H1 (cell line): ENCODE measurements around the gene DCAF6. TPM values are rescaled to one million over a fixed set of nuclear protein-coding genes. Genes with fewer than 3 reads are reported as not detected.

Source experiments
- CTCF ChIA-PET: fragments of 300-600 bp; sonication (Branson Sonifier 250); formaldehyde crosslinking; loops from one replicate; lab custom pipeline; 2021; ENCODE audit not compliant: partially characterized antibody; lab: Charles Lee
- POLR2A ChIA-PET: fragments of 300-600 bp; sonication (Branson Sonifier 250); formaldehyde crosslinking; loops from one replicate; lab custom pipeline; 2021; ENCODE audit warnings: inconsistent platforms; ENCODE audit not compliant: partially characterized antibody; lab: Charles Lee
- DNase-seq, 2 experiments: peaks; one replicate each; pipeline versions ENCODE4 v3.0.0 to v3.0.0-alpha.2; 2010 to 2022; ENCODE audit warnings: low spot score in 2 of 2, low read depth in 1 of 2, mixed read lengths in 1 of 2
- FAIRE-seq: peaks from 2 replicates; lab custom pipeline; 2011; peaks lifted over from hg19 to GRCh38; lab: Jason Lieb, UNC
- H2AFZ ChIP-seq: 2 replicates; pipeline ENCODE4 v1.8.1; 2012; ENCODE audit warnings: low read length, inconsistent platforms
- H2AK5ac ChIP-seq: 2 replicates; pipeline ENCODE4 v1.6.1; 2013; ENCODE audit warnings: low read depth, low read length
- H2BK120ac ChIP-seq: replicated peaks from 2 replicates; pipeline ENCODE3; 2013; ENCODE audit warnings: low read depth, low read length, inconsistent platforms
- H2BK12ac ChIP-seq: 2 replicates; pipeline ENCODE4 v1.6.1; 2013; ENCODE audit warnings: low read depth, low read length
- H2BK15ac ChIP-seq: 2 replicates; pipeline ENCODE4 v1.6.1; 2013; ENCODE audit warnings: low read length
- H2BK20ac ChIP-seq: 2 replicates; pipeline ENCODE4 v1.6.1; 2013; ENCODE audit warnings: low read length
- H2BK5ac ChIP-seq: 2 replicates; pipeline ENCODE4 v1.6.1; 2013; ENCODE audit warnings: low read depth, low read length
- H3K14ac ChIP-seq: 2 replicates; pipeline ENCODE4 v1.6.1; 2013; ENCODE audit warnings: inconsistent platforms; ENCODE audit not compliant: insufficient read length
- H3K18ac ChIP-seq: 2 replicates; pipeline ENCODE4 v1.6.1; 2013; ENCODE audit warnings: low read length; ENCODE audit errors: extremely low read depth
- H3K23ac ChIP-seq: 2 replicates; pipeline ENCODE4 v1.6.1; 2013; ENCODE audit warnings: inconsistent platforms; ENCODE audit not compliant: insufficient read length
- H3K23me2 ChIP-seq: 2 replicates; pipeline ENCODE4 v1.6.1; 2013; ENCODE audit warnings: low read depth, low read length
- H3K27ac ChIP-seq: 2 replicates; pipeline ENCODE4 v1.6.1; 2011; ENCODE audit warnings: low read depth, low read length, inconsistent platforms
- H3K27me3 ChIP-seq, 4 experiments: replicated peaks in 1 of 4; 1 replicate in 1 of 4; 2 replicates in 3 of 4; pipeline versions ENCODE4 v1.6.1 to v1.8.1; 2011 to 2013; ENCODE audit warnings: low read length in 3 of 4, mild to moderate bottlenecking in 3 of 4, inconsistent platforms in 2 of 4, mixed read lengths in 2 of 4, moderate library complexity in 1 of 4; ENCODE audit not compliant: control insufficient read depth in 3 of 4, insufficient read depth in 3 of 4; ENCODE audit errors: extremely low read depth in 1 of 4
- H3K36me3 ChIP-seq, 4 experiments: 2 replicates each; pipeline versions ENCODE4 v1.6.1 to v1.8.1; 2011 to 2013; ENCODE audit warnings: mild to moderate bottlenecking in 4 of 4, low read length in 3 of 4, moderate library complexity in 2 of 4, control low read depth in 1 of 4, inconsistent platforms in 1 of 4; ENCODE audit not compliant: insufficient read depth in 4 of 4, control insufficient read depth in 2 of 4
- H3K4ac ChIP-seq: replicated peaks from 2 replicates; pipeline ENCODE3; 2013; ENCODE audit warnings: low read length, low read depth, mixed read lengths, inconsistent platforms; ENCODE audit not compliant: insufficient read length
- H3K4me1 ChIP-seq, 4 experiments: replicated peaks in 1 of 4; 1 replicate in 1 of 4; 2 replicates in 3 of 4; pipeline versions ENCODE4 v1.6.1 to v1.8.1; 2011 to 2013; ENCODE audit warnings: low read length in 3 of 4, inconsistent platforms in 2 of 4, mixed read lengths in 1 of 4; ENCODE audit not compliant: insufficient read depth in 4 of 4, control insufficient read depth in 3 of 4
- H3K4me2 ChIP-seq, 2 experiments: 2 replicates each; pipeline versions ENCODE4 v1.6.1 to v1.8.1; 2011 to 2013; ENCODE audit warnings: low read depth in 2 of 2, low read length in 2 of 2, control low read depth in 1 of 2, inconsistent platforms in 1 of 2, mild to moderate bottlenecking in 1 of 2; ENCODE audit not compliant: insufficient read depth in 1 of 2
- H3K4me3 ChIP-seq, 4 experiments: fragments of 200-600, 300-600 bp in 1 of 4; sonication (generic), shearing (Covaris generic), sonication (Bioruptor Twin) in 1 of 4; 2 replicates each; pipeline versions ENCODE4 v1.5.1 to v1.8.1; 2011 to 2016; ENCODE audit warnings: low read length in 4 of 4, low read depth in 3 of 4, control low read depth in 2 of 4, inconsistent platforms in 2 of 4, mild to moderate bottlenecking in 2 of 4, mixed read lengths in 1 of 4, moderate library complexity in 1 of 4; ENCODE audit not compliant: insufficient read depth in 2 of 4; ENCODE audit errors: extremely low read depth in 1 of 4
- H3K56ac ChIP-seq: replicated peaks from 2 replicates; pipeline ENCODE3; 2013; ENCODE audit warnings: low read depth, mild to moderate bottlenecking, mixed read lengths, low read length, inconsistent platforms; ENCODE audit not compliant: insufficient read length
- H3K79me1 ChIP-seq: 2 replicates; pipeline ENCODE4 v1.6.1; 2013; ENCODE audit warnings: low read depth, low read length, control low read depth
- H3K79me2 ChIP-seq, 2 experiments: 2 replicates each; pipeline versions ENCODE4 v1.6.1 to v1.8.1; 2012 to 2013; ENCODE audit warnings: low read length in 2 of 2, mild to moderate bottlenecking in 2 of 2, inconsistent platforms in 1 of 2; ENCODE audit not compliant: insufficient read depth in 2 of 2, control insufficient read depth in 1 of 2
- H3K9ac ChIP-seq, 4 experiments: replicated peaks in 1 of 4; 1 replicate in 1 of 4; 2 replicates in 3 of 4; pipeline versions ENCODE4 v1.6.1 to v1.8.1; 2011 to 2013; ENCODE audit warnings: low read depth in 3 of 4, low read length in 3 of 4, control low read depth in 2 of 4, mild to moderate bottlenecking in 2 of 4, moderate library complexity in 2 of 4, inconsistent platforms in 1 of 4; ENCODE audit errors: extremely low read depth in 1 of 4
- H3K9me3 ChIP-seq, 2 experiments: 2 replicates each; pipeline versions ENCODE4 v1.6.1 to v1.8.1; 2012 to 2013; ENCODE audit warnings: mild to moderate bottlenecking in 2 of 2, moderate library complexity in 2 of 2, control low read depth in 1 of 2, inconsistent platforms in 1 of 2, low read depth in 1 of 2, low read length in 1 of 2, mixed read lengths in 1 of 2; ENCODE audit not compliant: insufficient read depth in 2 of 2
- H4K20me1 ChIP-seq, 2 experiments: replicated peaks in 1 of 2; 2 replicates each; pipeline versions ENCODE3 to v1.8.1; 2011 to 2013; ENCODE audit warnings: inconsistent platforms in 2 of 2, low read length in 2 of 2, mild to moderate bottlenecking in 1 of 2; ENCODE audit not compliant: insufficient read depth in 2 of 2, control insufficient read depth in 1 of 2
- H4K5ac ChIP-seq: 2 replicates; pipeline ENCODE4 v1.6.1; 2013; ENCODE audit warnings: low read length, low read depth, mixed read lengths, inconsistent platforms; ENCODE audit not compliant: insufficient read length
- H4K8ac ChIP-seq: 2 replicates; pipeline ENCODE4 v1.8.0; 2013; ENCODE audit warnings: mild to moderate bottlenecking, moderate library complexity, low read length, inconsistent platforms; ENCODE audit not compliant: insufficient read depth; ENCODE audit errors: extremely low read depth
- H4K91ac ChIP-seq: replicated peaks from 2 replicates; pipeline ENCODE3; 2013; ENCODE audit warnings: low read length, mixed read lengths, inconsistent platforms; ENCODE audit not compliant: insufficient read length
- CBX5 ChIP-seq: fragments of 300-800, 300-1000 bp; sonication (generic); IDR thresholded peaks from 2 replicates; pipeline ENCODE4 v1.7.1; 2016; ENCODE audit warnings: antibody characterized with exemption, low read length, low read depth
- CEBPB ChIP-seq: IDR thresholded peaks from 2 replicates; pipeline ENCODE4 v1.6.1; 2012; ENCODE audit warnings: low read depth, low read length
- GABPA ChIP-seq: IDR thresholded peaks from 2 replicates; pipeline ENCODE4 v1.6.1; 2011; ENCODE audit warnings: mild to moderate bottlenecking, low read length, moderate library complexity, borderline replicate concordance; ENCODE audit not compliant: insufficient read depth
- JUN ChIP-seq: IDR thresholded peaks from 2 replicates; pipeline ENCODE4 v1.6.1; 2011; ENCODE audit warnings: low read depth, mild to moderate bottlenecking, improper control_type of control experiment, low read length
- NANOG ChIP-seq: IDR thresholded peaks from 2 replicates; pipeline ENCODE4 v1.6.1; 2011; ENCODE audit warnings: low read length, low read depth, mild to moderate bottlenecking, inconsistent platforms; ENCODE audit not compliant: insufficient read depth, poor library complexity, severe bottlenecking
- NRF1 ChIP-seq: IDR thresholded peaks from 2 replicates; pipeline ENCODE4 v1.6.1; 2011; ENCODE audit warnings: mild to moderate bottlenecking, low read depth, low read length, improper control_type of control experiment
- POLR2A ChIP-seq, 2 experiments: IDR thresholded peaks; 1 replicate in 1 of 2; 2 replicates in 1 of 2; pipeline ENCODE4 v1.6.1; 2011; ENCODE audit warnings: low read depth in 2 of 2, low read length in 2 of 2, mild to moderate bottlenecking in 2 of 2; ENCODE audit errors: control extremely low read depth in 1 of 2
- POU5F1 ChIP-seq: IDR thresholded peaks from 2 replicates; pipeline ENCODE4 v1.6.1; 2011; ENCODE audit warnings: low read depth, mild to moderate bottlenecking, low read length, moderate library complexity
- RAD21 ChIP-seq, 2 experiments: IDR thresholded peaks in 1 of 2; conservative IDR thresholded peaks in 1 of 2; 2 replicates each; pipeline ENCODE4 v1.6.1; 2011; ENCODE audit warnings: low read depth in 2 of 2, low read length in 2 of 2, improper control_type of control experiment in 1 of 2, inconsistent platforms in 1 of 2, mild to moderate bottlenecking in 1 of 2, moderate library complexity in 1 of 2
- SP4 ChIP-seq: IDR thresholded peaks from 2 replicates; pipeline ENCODE4 v1.6.1; 2012; ENCODE audit warnings: low read length, inconsistent platforms
- SUZ12 ChIP-seq: fragments of 200-600 bp; sonication (generic); IDR thresholded peaks from 2 replicates; pipeline ENCODE4 v1.6.1; 2012; ENCODE audit warnings: mild to moderate bottlenecking, inconsistent platforms, low read length, moderate library complexity, mixed read lengths
- TAF1 ChIP-seq: IDR thresholded peaks from 2 replicates; pipeline ENCODE4 v1.6.1; 2011; ENCODE audit warnings: mild to moderate bottlenecking, low read depth, low read length
- TBP ChIP-seq: IDR thresholded peaks from 2 replicates; pipeline ENCODE4 v1.6.1; 2011; ENCODE audit warnings: low read depth, low read length, improper control_type of control experiment
- ZNF274 ChIP-seq: IDR thresholded peaks from 2 replicates; pipeline ENCODE4 v1.7.0; 2012; ENCODE audit warnings: low read length, borderline replicate concordance; ENCODE audit errors: extremely low read depth
- WGBS, 2 experiments: shearing (Covaris generic) in 1 of 2; methylation state at CpG; one replicate each; pipeline versions ENCODE4 v1.1.6 to v1.1.7; 2013 to 2015; ENCODE audit warnings: low lambda C conversion rate in 2 of 2, mixed read lengths in 2 of 2, inconsistent platforms in 1 of 2, low coverage in 1 of 2, missing lambda C conversion rate in 1 of 2; ENCODE audit not compliant: insufficient replicate concordance in 2 of 2, insufficient coverage in 1 of 2, insufficient read length in 1 of 2; ENCODE audit errors: extremely low coverage in 1 of 2, missing lambda C conversion rate in 1 of 2; 5-methylcytosine and 5-hydroxymethylcytosine counted together
- polyA plus RNA-seq, 7 experiments: library from polyadenylated mRNA; depleted of rRNA in 3 of 7; stranded (reverse) in 5 of 7; unstranded in 2 of 7; fragments of >200 nt in 5 of 7; fragments of 200-250 nt in 2 of 7; gene quantifications; 1 replicate in 5 of 7; 2 replicates in 1 of 7; 4 replicates in 1 of 7; pipeline versions ENCODE4 v1.2.1 to v1.2.3, GENCODE V29; 2011 to 2013; ENCODE audit warnings: missing spikeins in 2 of 7, mixed read lengths in 2 of 7
- total RNA-seq: library from RNA; stranded (reverse); fragmentation: NEBNext Ultra II Directional; extraction: Animal tissue kit (Norgen Biotek cat#: 25700); gene quantifications from 2 replicates; pipeline ENCODE4 v1.2.1, GENCODE V29; 2021
- TF ChIP-seq, protein P1 (sequence below): IDR thresholded peaks from 2 replicates; pipeline ENCODE4 v1.6.1; 2012; ENCODE audit warnings: inconsistent platforms

Gene DCAF6
- total and polyA plus RNA-seq, 2 of the 8 experiments (the other 6 are each of a cell fraction or from before 2014, with no cell fraction given): 12.3 to 17.4 TPM

DNA sequence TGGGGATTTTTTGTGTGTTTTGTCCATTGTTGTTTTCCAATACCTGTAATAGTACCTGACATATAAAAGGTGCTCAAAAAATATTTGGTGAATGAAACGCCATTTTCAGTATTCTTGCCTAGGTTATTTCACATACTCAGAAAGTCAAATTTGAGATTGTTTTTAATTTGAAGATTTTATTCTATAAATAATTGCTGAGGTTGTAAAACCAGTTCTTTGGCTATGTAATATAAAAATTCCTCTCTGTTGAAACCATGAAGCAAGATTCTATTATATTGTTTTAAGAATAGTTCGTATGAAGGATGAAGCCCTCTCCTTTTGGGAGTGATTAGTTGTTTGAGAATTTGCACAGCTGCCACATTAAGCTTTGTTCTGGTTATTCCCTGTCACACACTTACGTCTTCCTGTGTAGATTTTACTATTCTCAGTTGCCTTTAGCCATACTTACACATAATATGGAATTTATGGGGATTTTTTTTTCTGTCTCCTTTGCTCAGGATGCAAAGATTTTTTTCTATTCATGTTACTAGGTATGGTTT lies 60.6 kb downstream of the DCAF6 start:
- Histone ChIP-seq H3K4me1 (no peaks in the 10 kb centered on the region), H2BK15ac (no peak overlapping the region), H3K36me3 (peaks cover 0 to 21% (median 5%) of the 10 kb centered on the region in 4 experiments; a peak in 3 of 8 replicates), H2BK12ac (no peak overlapping the region), H4K5ac (no peak overlapping the region), H3K79me1 (no peaks in the 10 kb centered on the region), H4K8ac (no peak overlapping the region), H3K14ac (no peak overlapping the region), H3K4ac (no peak overlapping the region), H3K79me2 (no peaks in the 10 kb centered on the region), H3K4me3 (no peak overlapping the region), H2BK5ac (no peak overlapping the region), H2AK5ac (no peak overlapping the region), H3K9me3 (no peaks in the 10 kb centered on the region), H2BK20ac (no peak overlapping the region), H2BK120ac (no peak overlapping the region), H3K18ac (no peak overlapping the region), H3K56ac (no peak overlapping the region), H4K91ac (no peak overlapping the region), H3K9ac (no peak overlapping the region), H3K4me2 (no peak overlapping the region), H3K27me3 (no peaks in the 10 kb centered on the region), H2AFZ (no peak overlapping the region), H3K23ac (no peak overlapping the region), H3K23me2 (no peaks in the 10 kb centered on the region), H4K20me1 (peaks cover 0 to 2% of the 10 kb centered on the region in 2 experiments), H3K27ac (no peak overlapping the region)
- POLR2A ChIA-PET: no interaction called here
- 87% methylated on average over 3 of the region's 3 CpGs; no CpG with 5 or more reads in 1 of the 2 experiments for WGBS, 2 experiments
- CTCF ChIA-PET: no interaction called here
- FAIRE-seq: no peak
- DNase-seq: no peak
- no peak for TF ChIP-seq JUN
- no peak for TF ChIP-seq ZNF274
- no peak for TF ChIP-seq POLR2A (IDR thresholded peaks at IDR 0.05; ENCODE audit: control extremely low read depth in 1 of 2, low read depth in 2 of 2, low read length in 2 of 2)
- TF ChIP-seq CEBPB: no peak
- TF ChIP-seq SP4: no peak
- no peak for TF ChIP-seq RAD21 (IDR thresholded peaks at IDR 0.05 in 1 of 2, conservative IDR thresholded peaks at IDR 0.05 in 1 of 2; ENCODE audit: low read depth in 2 of 2, low read length in 2 of 2)
- no peak for TF ChIP-seq SUZ12
- no peak for TF ChIP-seq TBP
- no peak for TF ChIP-seq TAF1
- no peak for TF ChIP-seq NANOG
- no peak for TF ChIP-seq GABPA
- no peak for TF ChIP-seq NRF1
- no peak for TF ChIP-seq CBX5
- TF ChIP-seq, protein P1, sequence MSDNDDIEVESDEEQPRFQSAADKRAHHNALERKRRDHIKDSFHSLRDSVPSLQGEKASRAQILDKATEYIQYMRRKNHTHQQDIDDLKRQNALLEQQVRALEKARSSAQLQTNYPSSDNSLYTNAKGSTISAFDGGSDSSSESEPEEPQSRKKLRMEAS: no peak
- no peak for TF ChIP-seq POU5F1
